ENCODE measurements around the gene TMIE.
"Not testable (repeated sequence)": the region's sequence is repeated elsewhere in the genome, so short reads cannot be mapped to it uniquely, and the experiment has no call there.

The TMIE gene

DNA sequence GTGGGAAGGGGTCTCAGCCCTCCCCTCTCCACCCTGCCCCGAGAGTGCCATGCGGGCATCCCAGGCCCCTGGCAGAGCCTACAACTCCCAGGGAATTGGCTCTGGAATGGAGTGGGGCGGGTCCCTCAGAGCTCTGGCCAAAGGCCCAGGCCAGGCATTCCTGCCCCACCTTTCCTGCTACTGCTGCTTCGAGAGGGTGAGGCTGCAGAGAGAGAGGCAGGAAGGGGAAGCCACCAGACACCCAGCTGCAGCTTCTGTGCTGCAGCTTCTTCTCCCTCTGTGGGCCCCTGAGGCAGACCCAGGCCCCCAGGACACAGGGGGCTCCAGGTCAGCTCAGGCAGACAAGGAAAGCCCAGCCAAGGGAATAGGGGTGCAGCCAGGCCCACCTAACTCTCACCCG lies 10.4 kb upstream of the TMIE start:
- no peak for DNase-seq

DNA sequence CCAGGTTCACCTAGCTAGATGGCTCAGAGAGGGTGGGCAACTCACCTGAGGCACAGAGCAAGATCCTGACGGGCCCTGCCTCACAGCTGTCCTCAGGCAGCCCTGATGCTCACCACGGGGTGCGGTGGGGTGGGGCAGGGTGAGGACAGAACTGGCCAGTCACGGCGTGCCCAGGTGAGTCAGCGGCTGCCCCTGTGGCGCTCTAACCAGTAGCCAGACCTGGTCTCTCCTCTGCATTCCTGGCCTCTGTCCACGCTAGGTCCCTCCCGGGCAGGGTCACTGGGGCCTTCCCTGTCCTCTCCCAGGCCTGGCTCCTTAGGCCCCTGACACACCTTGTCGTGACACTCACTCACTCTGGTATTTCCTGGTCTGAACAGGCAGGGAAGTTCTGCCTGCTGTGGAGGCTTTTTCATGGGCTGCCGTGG lies 8.6 kb upstream of the TMIE start:
- DNase-seq, result no peak

DNA sequence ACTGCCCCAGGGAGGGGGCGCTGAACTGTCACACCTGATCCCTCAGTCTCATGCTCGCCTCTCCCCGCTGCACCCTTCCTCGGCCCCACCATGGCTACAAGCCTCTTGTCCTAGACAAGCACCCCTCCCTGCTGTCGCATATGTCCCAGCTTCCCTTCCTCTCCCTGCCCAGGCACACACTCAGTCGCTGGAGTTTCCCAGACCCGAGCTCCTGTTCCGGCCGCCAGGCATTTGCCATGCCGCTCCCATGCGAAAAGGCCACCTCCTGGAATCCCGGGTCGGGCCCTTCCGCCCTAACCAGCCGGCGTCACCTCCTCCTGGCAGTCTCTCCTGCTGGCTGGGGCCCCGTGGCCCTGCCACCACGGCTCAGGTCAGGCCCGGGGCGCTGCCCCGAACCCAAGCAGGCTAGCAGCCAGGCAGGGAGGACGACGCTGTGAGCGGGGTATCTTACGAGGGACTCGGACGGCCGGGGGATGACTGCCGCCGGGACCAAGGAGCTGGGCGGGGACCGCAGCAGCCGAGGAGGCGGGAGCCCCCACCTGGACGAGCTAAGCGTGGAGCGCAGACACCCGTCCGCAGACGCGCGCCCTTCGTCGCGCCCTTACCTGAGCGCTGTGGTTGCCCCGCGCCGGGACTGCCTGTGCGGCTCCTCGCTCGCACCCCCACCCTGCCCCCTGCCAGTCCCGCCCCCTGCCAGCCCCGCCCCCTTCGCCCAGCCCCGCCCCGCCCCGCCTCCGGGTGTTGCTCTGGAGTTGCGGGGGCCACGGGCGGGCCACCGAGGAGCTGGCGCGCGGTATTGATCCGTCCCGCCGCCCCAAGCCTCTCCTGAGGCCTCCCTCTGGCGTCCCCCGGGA lies 7.9 kb upstream of the TMIE start, which contains the start of gene ALS2CL:
TSS of gene ALS2CL (minus strand) at position 642 of the 854 bp plus-strand sequence. CDS start 4,239 bp downstream, outside the sequence.
- DNase-seq, result peak; percentile 83

DNA sequence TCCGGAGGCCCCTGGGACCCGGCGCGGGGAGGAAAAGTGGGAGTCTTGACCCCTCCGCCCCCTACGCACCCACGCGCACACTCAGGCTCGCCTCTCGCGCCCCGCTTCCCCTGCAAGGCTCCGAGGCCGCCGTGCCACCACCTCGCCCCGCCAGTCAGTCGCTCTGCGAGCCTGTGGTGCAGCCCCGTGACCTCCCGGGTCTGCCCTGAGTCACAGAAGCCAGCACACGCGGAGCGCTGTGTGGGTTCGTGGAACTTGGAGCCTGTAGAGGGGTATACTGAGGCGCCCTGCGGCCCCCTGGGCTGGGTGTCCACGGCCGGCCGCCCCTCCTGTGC lies 7.3 kb upstream of the TMIE start:
- no peak for DNase-seq

DNA sequence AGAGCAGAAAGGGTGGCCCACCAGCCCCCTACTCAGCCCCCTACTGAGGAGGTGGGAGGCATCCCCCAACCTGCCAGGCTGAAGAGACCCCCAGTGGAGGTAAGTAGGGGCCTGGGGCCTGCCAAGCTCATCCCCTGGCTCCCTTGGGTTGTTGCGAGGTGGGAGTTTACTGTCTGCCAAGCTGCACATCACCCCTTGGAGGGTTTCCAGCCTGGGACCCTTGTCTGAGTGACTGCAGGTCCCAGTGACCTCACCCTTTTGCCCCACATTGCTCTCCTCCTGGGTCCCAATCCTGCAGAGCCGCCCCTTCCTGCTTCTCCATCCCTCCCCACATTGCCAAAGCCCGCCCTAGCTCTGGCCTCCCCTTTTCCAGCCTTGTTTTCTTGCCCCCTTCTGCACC lies 6.7 kb upstream of the TMIE start:
- no peak for DNase-seq

DNA sequence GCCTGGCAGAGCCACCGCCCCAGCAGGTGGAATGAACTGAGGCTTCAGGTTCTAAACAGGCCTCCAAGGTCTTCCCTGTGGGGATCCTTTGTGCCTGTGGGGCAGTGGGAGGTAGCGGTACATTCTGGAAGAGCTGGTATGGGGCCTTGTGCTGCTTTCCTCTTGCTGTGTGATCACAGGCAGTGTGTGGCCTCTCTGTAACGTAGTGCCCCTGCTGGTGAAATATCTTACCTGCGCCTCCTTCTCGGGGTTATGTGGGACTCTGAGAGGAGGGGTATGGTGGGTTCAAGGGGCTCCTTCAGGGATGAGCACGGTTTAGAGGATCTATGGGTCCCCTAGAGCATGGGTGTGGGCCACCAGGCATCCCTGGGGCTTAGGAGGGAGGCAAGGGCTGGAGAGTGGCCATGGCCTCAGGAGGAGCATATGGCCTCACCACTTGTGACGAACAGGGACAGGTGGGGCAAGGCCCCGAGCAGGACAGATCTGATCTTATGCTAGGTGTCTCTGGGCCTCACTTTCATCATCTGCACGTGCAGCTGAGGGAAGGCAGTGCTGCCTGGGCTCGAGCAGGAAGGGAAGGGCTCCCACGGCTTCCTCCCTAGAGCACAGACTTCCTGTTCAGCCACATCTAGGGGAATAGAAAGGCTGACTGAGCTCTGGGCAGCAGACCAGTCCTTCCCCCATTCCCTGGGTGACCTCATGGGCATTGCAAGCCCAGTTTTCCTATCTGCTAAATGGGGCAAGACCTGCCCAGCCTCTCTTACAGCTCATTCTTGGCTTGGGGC lies 5.8 kb upstream of the TMIE start:
- DNase-seq, result peak; percentile 57

DNA sequence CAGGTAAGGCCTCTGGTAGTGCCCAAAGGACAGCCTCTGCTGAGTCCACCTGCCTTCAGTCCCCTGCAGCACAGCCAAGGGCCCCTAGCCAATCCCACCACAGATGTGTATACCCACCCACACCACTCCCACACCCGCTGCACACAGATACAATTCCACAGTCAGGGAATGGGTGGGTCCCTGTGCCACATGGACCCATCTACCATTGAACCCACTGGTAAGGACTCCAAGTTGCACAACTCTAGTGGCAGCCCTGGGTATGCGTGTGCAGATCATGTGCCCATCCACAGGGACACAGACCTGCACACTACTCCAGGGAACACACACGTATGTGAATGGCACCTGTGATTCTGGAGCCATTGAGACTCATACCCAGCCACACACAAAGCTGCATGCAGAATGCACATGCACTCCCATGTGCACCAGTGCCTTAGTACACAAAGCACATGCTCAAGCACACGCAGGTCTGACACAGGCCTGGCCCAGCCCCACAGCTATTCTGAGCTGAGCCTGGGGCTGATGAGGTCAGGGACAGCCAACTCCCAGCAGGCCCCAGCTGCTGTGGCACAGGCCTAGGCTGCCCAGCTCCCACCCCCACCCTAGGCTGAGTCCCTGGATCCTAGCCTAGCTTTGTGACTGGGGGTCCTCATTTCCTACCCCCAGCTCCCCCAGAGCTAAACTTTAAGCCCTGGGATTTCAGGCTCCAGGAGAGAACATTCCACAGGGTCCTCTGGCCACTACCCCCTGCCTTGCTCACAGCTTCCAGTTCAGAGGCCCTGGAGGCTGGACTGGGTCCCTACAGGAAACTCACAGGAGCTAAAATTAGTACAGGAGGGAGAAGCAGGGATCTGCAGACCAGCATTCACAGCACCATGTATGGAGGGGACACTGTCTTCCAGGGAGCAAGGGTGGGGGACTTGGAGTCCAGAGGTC lies 5.0 kb upstream of the TMIE start:
- no peak for DNase-seq

DNA sequence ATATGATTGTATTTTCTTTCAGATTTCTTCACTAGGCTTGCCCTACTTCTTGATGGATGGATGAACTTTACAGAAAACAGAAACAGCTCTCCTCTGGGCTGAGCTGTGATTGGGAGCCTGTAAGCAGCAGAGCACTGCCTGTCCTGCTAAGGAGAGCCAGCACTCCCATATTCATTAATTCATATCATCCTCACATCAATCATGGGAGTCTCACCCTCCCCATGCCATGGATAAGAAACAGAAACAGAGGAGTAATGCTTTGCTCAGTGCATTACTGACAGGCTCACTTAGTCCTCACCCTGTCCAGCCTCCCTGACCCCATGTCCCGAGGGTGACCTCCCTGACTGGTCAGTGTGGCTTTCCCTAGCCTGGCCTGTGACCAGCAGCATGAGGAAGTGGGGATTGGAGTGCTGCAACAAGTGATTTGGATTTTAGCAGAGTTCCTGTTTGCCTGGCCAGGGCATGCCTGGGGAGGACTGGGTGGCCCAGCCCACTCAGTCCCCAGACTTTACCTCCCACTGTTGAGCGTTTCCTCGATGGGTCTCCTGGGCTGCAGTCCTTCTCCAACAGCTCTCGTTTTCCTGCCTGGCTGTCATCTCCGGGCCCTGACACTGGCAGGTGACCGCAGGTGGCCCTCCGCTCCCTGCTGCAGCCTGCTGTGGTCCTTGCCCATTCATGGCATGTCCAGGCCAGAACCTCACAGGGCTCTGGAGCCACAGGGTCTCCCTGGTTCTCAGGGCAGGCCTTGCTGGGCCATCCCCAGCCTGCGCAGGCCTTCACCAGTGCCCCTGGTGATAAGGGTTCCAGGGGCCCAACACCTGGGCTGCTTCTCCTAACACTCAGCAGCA lies 1.3 kb upstream of the TMIE start:
- no peak for DNase-seq

DNA sequence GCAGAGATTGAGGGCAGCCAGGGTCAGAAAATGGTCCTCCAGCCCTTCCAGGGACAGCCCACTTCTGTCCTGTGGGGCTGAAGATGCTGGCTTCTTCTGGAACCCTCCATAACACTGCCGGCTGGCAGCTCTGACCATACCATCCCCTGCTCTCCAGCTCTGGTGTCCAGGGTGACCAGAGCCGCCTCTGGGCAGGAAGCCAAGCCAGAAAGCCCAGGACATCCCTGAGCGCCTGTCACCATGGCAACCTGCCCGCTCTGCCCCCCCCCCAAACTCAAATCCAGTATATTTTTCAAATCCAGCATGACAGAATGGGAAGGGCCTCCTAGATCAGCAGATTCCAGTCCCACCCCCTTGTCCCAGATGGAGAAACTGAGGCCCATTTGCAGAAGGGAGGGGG lies 420 bp upstream of the TMIE start:
- no peak for DNase-seq

DNA sequence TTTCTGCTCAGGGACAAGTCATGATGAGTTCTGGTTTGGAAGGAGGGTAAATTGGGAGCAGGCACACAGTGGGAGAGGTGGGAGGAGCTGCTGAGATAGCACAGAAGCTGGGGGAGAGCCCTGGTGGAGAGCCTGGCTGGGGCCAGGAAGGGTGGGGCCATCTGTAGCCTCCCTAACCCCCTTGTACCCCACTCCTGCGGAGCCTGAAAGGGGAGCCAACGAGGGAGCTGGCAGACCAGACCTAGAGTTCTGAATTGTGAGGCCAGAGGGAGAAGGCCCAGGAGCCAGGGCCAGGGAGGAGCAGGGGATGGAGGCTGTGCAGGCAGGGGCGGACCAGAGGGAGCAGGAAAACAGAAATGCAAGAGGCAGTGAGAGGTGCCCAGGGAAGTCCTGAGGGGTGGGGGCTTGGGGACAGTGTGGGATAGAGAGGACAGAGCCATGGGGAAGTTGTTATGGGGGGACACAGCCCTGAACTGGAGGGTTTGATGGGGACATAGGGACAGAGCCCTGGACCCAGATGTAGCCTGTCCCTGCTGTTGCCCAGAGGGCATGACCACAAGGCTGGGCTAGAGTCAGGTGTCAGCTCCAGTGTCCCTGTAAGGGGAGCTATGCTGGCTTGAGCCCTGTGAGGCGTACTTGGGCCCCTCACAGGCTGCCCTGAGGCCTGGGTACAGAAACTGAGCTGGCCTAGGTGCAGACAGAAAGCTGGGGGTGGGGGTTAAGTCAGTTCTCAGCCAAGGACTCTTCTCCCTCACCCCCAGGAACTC lies 1.2 kb downstream of the TMIE start:
- DNase-seq, result no peak

DNA sequence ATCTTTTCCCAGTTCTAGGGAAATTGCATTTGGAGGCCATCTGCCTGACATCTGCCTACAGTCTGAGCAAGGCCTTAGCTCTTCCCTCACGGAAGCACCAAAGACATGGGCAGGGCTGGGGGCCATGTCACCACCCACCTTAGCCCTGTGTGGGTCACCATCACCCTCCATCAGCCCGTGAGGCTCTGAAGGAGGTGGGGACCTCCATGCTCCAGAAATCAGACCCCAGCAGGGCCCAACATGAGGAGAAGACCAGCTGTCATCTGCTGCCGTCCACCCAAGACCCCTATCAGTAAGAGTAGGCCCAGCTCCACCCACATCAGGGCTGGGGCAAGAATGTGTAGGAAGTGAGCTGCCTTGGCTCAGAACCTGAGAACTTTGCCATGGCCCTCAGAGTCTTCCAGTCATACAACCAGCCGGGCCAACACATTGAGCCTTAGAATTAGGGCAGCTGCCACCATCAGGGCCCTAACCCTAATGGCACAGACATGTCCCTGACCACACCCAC lies 1.9 kb downstream of the TMIE start:
- no peak for DNase-seq

DNA sequence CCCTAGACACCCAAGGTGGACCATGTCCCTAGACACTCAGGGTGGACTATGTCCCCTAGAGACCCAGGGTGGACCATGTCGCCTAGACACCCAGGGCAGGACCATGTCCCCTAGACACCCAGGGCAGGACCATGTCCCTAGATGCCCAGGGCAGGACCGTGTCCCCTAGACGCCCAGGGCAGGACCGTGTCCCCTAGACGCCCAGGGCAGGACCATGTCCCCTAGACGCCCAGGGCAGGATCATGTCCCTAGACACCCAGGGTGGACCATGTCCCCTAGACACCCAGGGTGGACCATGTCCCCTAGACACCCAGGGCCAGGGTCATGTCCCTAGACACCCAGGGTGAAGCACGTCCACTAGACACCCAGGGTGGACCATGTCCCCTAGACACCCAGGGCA lies 3.2 kb downstream of the TMIE start:
- DNase-seq, result not testable (repeated sequence)

DNA sequence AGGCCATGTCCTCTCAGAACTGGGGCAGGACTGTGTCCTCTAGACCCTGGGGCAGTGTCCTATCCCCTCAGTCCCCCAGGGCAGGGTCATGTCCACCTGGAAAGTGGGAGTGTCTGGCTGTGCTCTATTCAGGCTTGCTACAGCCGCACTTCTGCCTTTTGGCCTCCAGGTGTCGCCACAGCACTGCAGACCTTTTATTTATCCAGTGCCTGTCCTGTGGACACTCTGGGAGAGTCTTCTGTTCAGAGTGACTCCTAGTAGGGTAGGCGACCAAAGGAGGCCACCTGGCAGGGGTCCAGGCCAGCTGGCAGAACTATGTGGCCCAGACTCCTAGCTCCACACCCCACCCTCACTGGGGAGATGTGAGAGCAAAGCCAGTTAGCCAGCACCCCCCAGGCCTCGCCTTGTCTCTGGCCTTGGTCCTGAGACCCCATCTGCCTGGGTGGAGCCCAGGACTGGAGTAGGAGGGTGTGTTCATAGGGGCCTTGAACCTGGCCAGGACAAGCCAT lies 3.9 kb downstream of the TMIE start:
- DNase-seq, result peak; percentile 74

DNA sequence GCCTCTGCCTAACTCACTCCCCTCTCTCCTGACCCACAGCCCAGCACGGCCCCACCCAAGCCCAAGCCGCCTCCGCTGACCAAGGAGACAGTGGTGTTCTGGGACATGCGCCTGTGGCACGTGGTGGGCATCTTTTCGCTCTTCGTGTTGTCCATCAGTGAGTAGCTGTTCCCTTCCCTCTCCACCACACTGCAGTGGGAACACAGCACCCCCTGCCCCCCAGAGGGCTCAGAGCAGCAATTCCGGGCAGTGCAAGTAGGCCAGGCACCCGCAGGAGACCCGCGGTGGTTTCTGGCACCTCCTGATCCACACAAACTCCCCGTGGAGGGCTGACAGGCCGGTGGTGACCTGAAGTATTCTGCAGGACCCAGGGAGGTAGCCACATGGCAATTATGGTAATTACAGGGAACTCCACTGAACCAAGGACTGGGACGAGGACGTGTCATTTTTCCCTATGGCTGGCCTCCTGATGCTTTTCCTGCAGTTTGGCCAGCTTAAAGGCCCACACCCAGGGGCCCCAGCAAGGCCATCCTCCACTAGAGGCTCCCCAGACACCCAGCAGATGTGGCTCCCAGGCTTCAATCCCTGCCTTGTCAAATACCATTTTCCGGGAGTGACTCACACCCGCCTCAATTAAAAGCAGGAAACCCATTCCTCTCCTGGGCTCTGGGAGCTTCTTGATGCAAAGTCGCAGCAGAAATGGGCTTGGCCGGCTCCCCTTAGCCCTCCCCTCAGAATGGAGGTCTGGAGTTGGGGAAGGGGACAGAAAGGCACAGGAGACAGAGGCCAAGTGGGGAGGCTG lies 4.8 kb downstream of the TMIE start:
- DNase-seq, result peak; percentile 17

DNA sequence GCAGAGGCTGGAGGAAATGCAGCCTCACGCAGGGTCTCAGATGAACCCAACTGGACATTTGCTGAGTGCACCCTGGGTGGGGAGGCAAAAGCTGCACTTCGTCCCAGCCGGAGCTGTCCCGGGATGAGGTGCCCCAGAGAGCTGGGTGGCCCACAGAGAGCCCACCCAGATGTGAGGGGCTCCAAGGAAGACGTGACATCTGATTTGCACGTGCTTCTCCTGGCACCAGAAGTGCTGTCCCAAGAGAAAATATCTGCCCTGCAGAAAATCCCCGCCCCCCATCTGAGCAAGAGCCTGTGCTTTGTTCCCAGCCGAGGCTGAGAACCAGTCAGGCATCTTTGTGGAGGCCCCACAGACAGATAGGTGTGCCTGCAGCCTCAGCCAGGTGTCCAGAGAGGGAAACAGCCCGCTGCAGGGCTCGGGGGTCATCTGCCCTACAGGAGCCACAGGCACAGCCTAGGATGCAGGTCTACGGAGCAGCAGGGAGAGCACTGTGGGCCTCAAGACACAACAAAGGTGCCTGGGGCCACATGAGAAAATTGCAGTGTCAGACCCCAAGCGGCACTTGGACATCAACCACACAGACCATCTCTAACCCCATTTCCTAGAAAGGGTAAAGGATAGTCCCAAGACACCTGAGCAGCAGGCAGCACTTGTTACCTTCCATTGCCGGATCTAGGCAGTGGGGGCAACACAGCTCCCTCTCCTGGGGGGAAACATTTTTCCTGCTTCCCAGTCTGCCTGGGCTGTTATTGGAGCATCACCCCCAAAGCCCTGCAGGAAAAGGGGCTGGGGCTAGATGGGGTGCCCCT lies 5.8 kb downstream of the TMIE start:
- peak; percentile 7 for DNase-seq

DNA sequence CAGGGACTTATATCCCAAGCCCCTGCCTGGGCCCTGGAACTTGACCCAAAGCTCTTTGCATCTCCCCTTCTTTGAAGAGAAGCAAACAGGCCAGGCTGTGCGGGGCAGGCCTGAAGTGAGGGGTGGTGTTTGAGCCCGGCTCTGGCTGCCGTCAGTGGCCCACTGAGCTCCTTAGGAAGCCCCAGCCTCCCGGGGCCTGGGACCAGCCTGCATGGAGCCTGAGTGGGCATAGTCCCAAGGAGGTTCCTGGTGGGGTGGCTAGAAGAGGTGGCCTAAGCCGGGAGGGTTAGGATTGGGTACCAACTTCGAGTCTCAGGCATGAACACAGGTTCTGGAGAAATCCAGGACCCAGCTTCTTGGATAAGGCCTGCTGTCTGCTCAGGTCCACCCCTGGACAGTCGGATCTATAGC lies 6.4 kb downstream of the TMIE start:
- peak; percentile 11 for DNase-seq

DNA sequence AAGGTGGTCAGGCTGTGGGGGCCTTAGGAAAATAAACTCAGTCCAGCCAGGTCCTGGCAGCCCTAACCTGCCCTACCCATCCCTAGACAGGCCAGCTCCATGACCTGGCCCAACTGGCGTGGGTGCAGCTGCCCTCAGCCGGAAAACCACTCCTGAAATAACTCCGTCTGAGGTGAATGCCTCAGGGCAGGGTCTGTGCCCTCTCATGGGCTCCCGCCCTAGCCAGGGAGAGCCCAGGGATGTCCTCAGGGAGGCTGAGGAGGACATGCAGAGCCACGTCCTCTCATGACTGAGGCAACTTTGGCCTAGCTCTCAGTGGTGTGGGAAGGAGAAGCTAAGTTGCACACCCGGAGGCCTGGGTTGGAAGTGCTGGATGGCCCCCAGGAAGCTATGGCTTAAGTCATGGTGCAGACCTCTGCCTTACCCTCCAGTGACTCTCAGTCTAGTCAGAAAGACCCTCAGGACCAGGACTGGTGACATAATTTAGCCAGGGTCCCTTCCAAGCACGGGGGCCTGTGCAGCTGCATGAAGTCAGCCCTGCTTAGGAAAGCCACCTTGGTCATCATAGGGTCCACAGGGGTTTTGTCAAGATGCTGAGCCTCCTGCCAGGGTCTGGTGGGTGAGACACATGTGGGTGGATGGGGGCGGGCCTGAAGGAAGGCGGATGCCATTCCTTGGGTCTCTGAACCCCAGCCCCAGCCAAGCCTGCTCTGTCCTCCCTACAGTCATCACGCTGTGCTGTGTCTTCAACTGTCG lies 7.4 kb downstream of the TMIE start:
- peak; percentile 10 for DNase-seq

DNA sequence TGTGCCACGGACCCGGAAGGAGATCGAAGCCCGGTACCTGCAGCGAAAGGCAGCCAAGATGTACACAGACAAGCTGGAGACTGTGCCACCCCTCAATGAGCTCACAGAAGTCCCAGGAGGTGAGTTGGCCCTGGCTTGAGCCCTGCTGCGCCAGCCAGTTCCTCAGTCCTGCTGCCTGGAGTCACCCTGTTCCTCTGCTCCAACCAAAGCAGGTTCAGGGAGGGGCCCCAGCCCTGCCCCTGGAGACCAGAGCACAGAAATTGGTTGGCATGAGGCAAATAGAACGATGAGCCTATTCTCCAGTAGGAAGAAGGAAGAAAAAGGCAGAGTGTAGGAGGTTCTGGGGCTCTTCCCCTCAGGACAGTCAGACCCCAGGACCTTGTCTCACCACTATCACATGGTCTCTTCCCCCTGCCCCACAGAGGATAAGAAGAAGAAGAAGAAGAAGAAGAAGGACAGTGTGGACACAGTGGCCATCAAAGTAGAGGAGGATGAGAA lies 8.0 kb downstream of the TMIE start:
- peak; percentile 8 for DNase-seq

Data from activated T-cell treated with anti-CD3 and anti-CD28 coated beads, Interleukin-2, amount 50 U/mL, for 1 hour (primary cell).